Measurements from ENCODE around the gene SCNN1B. TPM values are rescaled to one million over a fixed set of nuclear protein-coding genes. Genes with fewer than 3 reads are reported as not detected.
A peak's percentile ranks its signal among the peaks of the same experiment; 100 is the strongest.

Gene SCNN1B
- total and polyA plus RNA-seq, 2 of the 13 experiments (the other 11 are each of a cell fraction or from before 2014, with no cell fraction given), result not detected

DNA sequence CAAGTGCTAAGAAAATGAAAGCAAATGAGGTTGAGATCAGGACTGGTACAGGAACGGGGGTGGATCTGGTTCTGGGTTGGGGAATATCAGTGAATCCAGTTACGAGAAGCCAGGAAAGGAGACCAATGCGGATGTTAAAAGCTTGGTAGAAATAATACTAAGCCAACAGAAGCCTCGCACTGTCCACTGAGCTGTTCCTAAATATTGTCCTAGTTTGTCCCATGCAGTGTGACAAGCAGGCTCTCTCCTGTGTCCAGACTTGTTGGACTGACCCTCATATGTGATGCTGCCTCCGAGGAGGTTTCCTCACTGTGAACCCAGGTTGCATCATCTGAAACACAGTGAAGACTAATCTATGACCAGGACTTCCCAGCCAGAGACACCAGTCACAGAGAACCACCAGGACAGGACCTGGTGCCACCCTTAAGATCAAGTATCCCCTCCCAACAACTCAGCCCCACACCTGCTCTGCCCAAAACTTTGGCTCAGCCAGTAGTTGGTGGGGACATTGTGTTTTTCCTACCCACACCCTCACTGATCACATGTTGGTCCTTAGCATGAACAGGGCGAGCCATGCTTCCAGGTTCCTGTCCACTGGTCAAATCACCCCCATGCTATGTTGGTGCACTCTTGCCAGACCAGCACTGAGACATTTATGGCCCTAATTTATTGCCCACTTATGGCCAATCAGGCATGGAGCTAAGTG lies 32.7 kb upstream of the SCNN1B start (continued):
- TF ChIP-seq KAT7 (CRISPR knock-in tag; IDR thresholded peaks at IDR 0.05; ENCODE audit: borderline replicate concordance) (no peak), TARDBP (CRISPR knock-in tag; IDR thresholded peaks at IDR 0.05) (no peak), ZNF143 (CRISPR knock-in tag; IDR thresholded peaks at IDR 0.05) (no peak), ZNF253 (CRISPR knock-in tag; IDR thresholded peaks at IDR 0.05; ENCODE audit: borderline replicate concordance) (no peak), EP300 (IDR thresholded peaks at IDR 0.05; ENCODE audit: low read depth in 2 of 2, low read length in 2 of 2) (0 out of 4 replicates have a peak, but pooled peaks of 1 of the 2 experiments have one; percentile 5), EP300 (CRISPR knock-in tag; IDR thresholded peaks at IDR 0.05; ENCODE audit: borderline replicate concordance) (no peak), PAWR (CRISPR knock-in tag; IDR thresholded peaks at IDR 0.05; ENCODE audit: borderline replicate concordance) (no peak), ZNF24 (IDR thresholded peaks at IDR 0.05) (no peak), ZNF354B (CRISPR knock-in tag; IDR thresholded peaks at IDR 0.05) (no peak), ZNF337 (CRISPR knock-in tag; IDR thresholded peaks at IDR 0.05; ENCODE audit: borderline replicate concordance, low read depth) (no peak), EZH2 (conservative IDR thresholded peaks at IDR 0.05; ENCODE audit: low read depth, low read length) (no peak), ZNF101 (CRISPR knock-in tag; IDR thresholded peaks at IDR 0.05; ENCODE audit: borderline replicate concordance, low read depth) (no peak), ZNF263 (CRISPR knock-in tag; IDR thresholded peaks at IDR 0.05) (peak; percentile 23; the same call in 1 of the 2 replicates), ZNF530 (CRISPR knock-in tag; IDR thresholded peaks at IDR 0.05; ENCODE audit: low read depth) (no peak), RAD21 (CRISPR knock-in tag; IDR thresholded peaks at IDR 0.05) (no peak), ARNT (IDR thresholded peaks at IDR 0.05) (no peak), MEIS2 (CRISPR knock-in tag; IDR thresholded peaks at IDR 0.05) (peak; percentile 48; the same call in 1 of the 2 replicates), NONO (IDR thresholded peaks at IDR 0.05) (no peak), NONO (CRISPR knock-in tag; conservative IDR thresholded peaks at IDR 0.05) (0 out of 2 replicates have a peak, but pooled peaks have one; percentile 3), ZNF615 (CRISPR knock-in tag; IDR thresholded peaks at IDR 0.05; ENCODE audit: borderline replicate concordance) (no peak), ZNF17 (CRISPR knock-in tag; IDR thresholded peaks at IDR 0.05) (no peak), YEATS2 (CRISPR knock-in tag; IDR thresholded peaks at IDR 0.05; ENCODE audit: borderline replicate concordance) (no peak), NRL (CRISPR knock-in tag; IDR thresholded peaks at IDR 0.05; ENCODE audit: borderline replicate concordance) (no peak)
- TF ChIP-seq, protein P1, sequence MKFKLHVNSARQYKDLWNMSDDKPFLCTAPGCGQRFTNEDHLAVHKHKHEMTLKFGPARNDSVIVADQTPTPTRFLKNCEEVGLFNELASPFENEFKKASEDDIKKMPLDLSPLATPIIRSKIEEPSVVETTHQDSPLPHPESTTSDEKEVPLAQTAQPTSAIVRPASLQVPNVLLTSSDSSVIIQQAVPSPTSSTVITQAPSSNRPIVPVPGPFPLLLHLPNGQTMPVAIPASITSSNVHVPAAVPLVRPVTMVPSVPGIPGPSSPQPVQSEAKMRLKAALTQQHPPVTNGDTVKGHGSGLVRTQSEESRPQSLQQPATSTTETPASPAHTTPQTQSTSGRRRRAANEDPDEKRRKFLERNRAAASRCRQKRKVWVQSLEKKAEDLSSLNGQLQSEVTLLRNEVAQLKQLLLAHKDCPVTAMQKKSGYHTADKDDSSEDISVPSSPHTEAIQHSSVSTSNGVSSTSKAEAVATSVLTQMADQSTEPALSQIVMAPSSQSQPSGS (CRISPR knock-in tag; IDR thresholded peaks at IDR 0.05), result no peak
- TF ChIP-seq, protein P2, sequence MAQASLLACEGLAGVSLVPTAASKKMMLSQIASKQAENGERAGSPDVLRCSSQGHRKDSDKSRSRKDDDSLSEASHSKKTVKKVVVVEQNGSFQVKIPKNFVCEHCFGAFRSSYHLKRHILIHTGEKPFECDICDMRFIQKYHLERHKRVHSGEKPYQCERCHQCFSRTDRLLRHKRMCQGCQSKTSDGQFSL (CRISPR knock-in tag; IDR thresholded peaks at IDR 0.05), result no peak
- TF ChIP-seq, protein P3, sequence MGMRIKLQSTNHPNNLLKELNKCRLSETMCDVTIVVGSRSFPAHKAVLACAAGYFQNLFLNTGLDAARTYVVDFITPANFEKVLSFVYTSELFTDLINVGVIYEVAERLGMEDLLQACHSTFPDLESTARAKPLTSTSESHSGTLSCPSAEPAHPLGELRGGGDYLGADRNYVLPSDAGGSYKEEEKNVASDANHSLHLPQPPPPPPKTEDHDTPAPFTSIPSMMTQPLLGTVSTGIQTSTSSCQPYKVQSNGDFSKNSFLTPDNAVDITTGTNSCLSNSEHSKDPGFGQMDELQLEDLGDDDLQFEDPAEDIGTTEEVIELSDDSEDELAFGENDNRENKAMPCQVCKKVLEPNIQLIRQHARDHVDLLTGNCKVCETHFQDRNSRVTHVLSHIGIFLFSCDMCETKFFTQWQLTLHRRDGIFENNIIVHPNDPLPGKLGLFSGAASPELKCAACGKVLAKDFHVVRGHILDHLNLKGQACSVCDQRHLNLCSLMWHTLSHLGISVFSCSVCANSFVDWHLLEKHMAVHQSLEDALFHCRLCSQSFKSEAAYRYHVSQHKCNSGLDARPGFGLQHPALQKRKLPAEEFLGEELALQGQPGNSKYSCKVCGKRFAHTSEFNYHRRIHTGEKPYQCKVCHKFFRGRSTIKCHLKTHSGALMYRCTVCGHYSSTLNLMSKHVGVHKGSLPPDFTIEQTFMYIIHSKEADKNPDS (CRISPR knock-in tag; IDR thresholded peaks at IDR 0.05), result no peak
- TF ChIP-seq, protein P4, sequence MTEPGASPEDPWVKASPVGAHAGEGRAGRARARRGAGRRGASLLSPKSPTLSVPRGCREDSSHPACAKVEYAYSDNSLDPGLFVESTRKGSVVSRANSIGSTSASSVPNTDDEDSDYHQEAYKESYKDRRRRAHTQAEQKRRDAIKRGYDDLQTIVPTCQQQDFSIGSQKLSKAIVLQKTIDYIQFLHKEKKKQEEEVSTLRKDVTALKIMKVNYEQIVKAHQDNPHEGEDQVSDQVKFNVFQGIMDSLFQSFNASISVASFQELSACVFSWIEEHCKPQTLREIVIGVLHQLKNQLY (CRISPR knock-in tag; IDR thresholded peaks at IDR 0.05), result no peak

Data from HepG2 (cell line).